ENCODE measurements around the gene RARS2.

GRCh38 chr6:87617405-87617804, 27.6 kb upstream of the RARS2 start:
- TF ChIP-seq CTCF (IDR thresholded peaks at IDR 0.05) (no peak), POLR2A (IDR thresholded peaks at IDR 0.05) (no peak)
